Mucosa of descending colon (tissue), 3 donors: ENCODE measurements around the gene FGF19. TPM values are rescaled to one million over a fixed set of nuclear protein-coding genes. Genes with fewer than 3 reads are reported as not detected.
A peak's percentile ranks its signal among the peaks of the same experiment; 100 is the strongest.

ENCODE experiments used
- ATAC-seq: fragments of 200-7000 bp; cut with Tn5 transposase; one replicate; pipeline ENCODE4 v1.9.1; 2020; ENCODE audit warnings: mild to moderate bottlenecking, moderate library complexity
- DNase-seq, 3 donors: peaks; one replicate each; pipeline ENCODE4 v3.0.0-alpha.2; 2020
- H3K36me3 ChIP-seq: fragments of 200-600 bp; one replicate; pipeline ENCODE4 v1.8.0; 2021; ENCODE audit warnings: low read depth, mild to moderate bottlenecking
- H3K4me1 ChIP-seq: fragments of 200-600 bp; one replicate; pipeline ENCODE4 v1.8.0; 2021; ENCODE audit warnings: low read depth, mild to moderate bottlenecking
- H3K4me3 ChIP-seq: fragments of 200-600 bp; one replicate; pipeline ENCODE4 v1.8.0; 2021; ENCODE audit warnings: mild to moderate bottlenecking
- H3K9me3 ChIP-seq: fragments of 200-600 bp; one replicate; pipeline ENCODE4 v1.8.0; 2021; ENCODE audit warnings: mild to moderate bottlenecking
- intact Hi-C, 2 donors: fragments of 100-400 bp; cut with DNase I in 1 of 2; cut with micrococcal nuclease in 1 of 2; formaldehyde crosslinking; loops; one replicate each; pipeline versions ENCODE4 v1.11.0 to v1.11.1; 2022; cut with DNase I, micrococcal nuclease
- total RNA-seq, 3 donors: library from RNA; stranded (reverse); fragmentation: NEBNext Ultra II Directional in 2 of 3; extraction: Animal tissue kit (Norgen Biotek cat#: 25700) in 2 of 3; gene quantifications; one replicate each; pipeline versions ENCODE4 v1.2.1 to v1.2.4, GENCODE V29; 2021 to 2023
- TF ChIP-seq, protein P1 (sequence below): fragments of 200-600 bp; IDR thresholded peaks from one replicate; pipeline ENCODE4 v1.8.0; 2022; ENCODE audit warnings: antibody characterized with exemption, mild to moderate bottlenecking
- donor health status: DM: no; HTN: no; CAD: no; lungs with moderate emphysema.
- donor health status: DM: no; HTN: no; CAD: no.
- donor health status: DM: no; HTN: yes; CAD: no.

FGF19 gene
- total RNA-seq, 3 donors from 2014 or later = not detected

DNA sequence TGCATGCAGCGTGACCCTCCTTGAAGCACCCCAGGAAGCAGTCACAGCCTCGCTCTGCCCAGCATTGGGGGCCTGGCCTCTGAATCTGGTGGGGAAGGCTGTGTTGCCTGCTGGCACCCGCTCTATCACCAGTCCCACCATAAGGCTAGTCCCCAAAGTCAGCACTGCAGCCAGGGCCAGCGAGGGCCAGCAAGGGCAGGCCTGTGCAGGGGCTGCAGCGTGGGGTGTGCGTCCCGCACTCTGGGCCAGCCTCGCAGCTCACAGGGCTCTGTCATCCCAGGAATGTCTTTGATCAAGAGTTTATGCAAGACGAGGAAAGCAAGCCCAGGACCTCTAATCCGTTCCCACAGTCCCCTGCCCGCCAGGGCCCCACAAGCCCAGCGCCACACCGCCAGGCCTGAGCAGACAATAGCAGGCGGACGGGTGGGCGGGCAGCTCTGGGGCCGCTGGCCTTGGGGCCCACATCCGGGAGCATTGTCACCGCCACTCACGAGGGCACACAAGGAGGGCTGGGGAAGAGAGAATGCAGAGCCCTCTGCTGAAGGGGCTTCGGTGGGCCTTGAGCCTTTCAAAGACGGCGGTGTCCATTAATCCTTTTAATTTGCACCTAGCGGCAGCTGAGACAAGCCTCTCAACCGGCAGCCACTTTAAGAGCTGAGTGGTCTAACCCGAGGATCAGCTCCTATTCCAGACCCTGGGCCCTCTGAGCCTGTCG is 45.8 kb downstream of the FGF19 start:
- Histone ChIP-seq H3K4me1 (no peaks in the 10 kb centered on the region), H3K4me3 (no peak overlapping the region), H3K9me3 (no peaks in the 10 kb centered on the region), H3K36me3 (no peaks in the 10 kb centered on the region)
- DNase-seq (peak in 2 of 3 donors; percentile 18 to 35), ATAC-seq (no peak)
- TF ChIP-seq, protein P1, sequence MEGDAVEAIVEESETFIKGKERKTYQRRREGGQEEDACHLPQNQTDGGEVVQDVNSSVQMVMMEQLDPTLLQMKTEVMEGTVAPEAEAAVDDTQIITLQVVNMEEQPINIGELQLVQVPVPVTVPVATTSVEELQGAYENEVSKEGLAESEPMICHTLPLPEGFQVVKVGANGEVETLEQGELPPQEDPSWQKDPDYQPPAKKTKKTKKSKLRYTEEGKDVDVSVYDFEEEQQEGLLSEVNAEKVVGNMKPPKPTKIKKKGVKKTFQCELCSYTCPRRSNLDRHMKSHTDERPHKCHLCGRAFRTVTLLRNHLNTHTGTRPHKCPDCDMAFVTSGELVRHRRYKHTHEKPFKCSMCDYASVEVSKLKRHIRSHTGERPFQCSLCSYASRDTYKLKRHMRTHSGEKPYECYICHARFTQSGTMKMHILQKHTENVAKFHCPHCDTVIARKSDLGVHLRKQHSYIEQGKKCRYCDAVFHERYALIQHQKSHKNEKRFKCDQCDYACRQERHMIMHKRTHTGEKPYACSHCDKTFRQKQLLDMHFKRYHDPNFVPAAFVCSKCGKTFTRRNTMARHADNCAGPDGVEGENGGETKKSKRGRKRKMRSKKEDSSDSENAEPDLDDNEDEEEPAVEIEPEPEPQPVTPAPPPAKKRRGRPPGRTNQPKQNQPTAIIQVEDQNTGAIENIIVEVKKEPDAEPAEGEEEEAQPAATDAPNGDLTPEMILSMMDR = no peak
- intact Hi-C loops = no loop called here

DNA sequence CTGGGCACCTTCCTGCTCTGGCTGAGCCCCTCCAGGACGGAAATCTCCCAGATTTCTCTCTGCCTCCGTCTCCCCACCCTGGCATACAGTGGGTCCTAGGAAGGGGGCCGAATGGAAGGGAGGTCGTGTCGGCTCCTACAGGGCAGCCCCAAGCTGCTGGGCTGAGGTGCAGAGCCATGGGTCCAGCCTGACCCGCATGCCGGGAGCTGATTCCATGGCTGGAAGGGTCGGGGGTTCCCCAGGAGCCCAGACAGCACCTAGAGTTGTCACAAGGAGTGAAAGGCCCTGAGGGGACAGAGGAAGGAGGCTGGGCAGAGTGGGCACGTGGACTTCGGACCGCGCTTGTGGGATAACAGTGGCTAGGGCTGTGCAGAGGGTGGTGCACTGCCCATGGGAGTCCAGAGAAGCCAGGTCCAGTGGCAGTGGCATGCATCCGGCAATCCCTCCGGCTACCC is 46.3 kb downstream of the FGF19 start:
- TF ChIP-seq, protein P1 = no peak
- intact Hi-C loops = no loop called here
- DNase-seq = peak in 2 of 3 donors; percentile 15 to 29

DNA sequence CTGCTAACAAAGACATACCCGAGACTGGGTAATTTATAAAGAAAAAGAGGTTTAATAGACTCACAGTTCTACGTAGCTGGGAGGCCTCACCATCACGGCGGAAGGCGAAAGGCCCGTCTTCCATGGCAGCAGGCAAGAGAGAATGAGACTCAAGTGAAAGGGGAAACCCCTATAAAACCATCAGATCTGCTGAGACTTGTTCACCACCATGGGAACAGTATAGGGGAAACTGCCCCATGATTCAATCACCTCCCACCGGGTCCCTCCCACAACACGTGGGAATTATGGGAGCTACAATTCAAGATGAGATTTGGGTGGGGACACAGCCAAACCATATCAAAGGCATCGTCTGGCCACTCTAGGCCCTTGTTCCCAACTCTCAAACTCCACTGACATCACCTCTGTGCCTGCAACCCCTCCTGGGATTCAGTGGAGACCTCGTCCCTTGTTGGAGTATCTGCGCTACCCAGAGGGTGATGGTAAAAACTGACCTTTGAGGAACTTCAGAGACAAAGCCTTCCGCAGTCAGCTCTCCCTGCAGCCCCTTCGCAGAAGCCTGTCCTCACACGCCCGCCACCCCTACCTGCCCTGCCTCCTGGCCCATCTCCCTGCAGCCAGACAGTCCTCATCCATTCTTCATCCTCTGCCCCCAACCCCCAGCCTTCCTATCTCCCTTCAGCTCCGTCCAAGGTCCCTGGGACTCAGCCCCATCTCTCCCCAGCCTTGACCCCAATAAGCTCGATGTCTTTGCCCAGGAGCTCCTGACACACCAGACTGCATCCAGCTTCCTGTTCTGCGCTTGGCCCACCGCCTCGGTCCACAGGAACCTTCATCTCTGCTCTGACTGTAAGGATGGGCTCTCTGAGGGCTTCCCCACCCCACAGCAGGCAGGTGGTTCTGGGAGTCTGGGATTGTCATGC is 47.0 kb downstream of the FGF19 start:
- Histone ChIP-seq H3K4me3 (no peak overlapping the region), H3K4me1 (no peaks in the 10 kb centered on the region), H3K9me3 (no peaks in the 10 kb centered on the region), H3K36me3 (no peaks in the 10 kb centered on the region)
- ATAC-seq (no peak), DNase-seq (peak in 2 of 3 donors; percentile 12 to 20)
- intact Hi-C loops = no loop called here
- TF ChIP-seq, protein P1 = no peak

More for the DNA sequence above, 46.3 kb downstream of the FGF19 start:
- no peaks in the 10 kb centered on the region for H3K4me1 ChIP-seq
- ATAC-seq = no peak
- H3K9me3 ChIP-seq = no peaks in the 10 kb centered on the region
- no peaks in the 10 kb centered on the region for H3K36me3 ChIP-seq
- no peak overlapping the region for H3K4me3 ChIP-seq

DNA sequence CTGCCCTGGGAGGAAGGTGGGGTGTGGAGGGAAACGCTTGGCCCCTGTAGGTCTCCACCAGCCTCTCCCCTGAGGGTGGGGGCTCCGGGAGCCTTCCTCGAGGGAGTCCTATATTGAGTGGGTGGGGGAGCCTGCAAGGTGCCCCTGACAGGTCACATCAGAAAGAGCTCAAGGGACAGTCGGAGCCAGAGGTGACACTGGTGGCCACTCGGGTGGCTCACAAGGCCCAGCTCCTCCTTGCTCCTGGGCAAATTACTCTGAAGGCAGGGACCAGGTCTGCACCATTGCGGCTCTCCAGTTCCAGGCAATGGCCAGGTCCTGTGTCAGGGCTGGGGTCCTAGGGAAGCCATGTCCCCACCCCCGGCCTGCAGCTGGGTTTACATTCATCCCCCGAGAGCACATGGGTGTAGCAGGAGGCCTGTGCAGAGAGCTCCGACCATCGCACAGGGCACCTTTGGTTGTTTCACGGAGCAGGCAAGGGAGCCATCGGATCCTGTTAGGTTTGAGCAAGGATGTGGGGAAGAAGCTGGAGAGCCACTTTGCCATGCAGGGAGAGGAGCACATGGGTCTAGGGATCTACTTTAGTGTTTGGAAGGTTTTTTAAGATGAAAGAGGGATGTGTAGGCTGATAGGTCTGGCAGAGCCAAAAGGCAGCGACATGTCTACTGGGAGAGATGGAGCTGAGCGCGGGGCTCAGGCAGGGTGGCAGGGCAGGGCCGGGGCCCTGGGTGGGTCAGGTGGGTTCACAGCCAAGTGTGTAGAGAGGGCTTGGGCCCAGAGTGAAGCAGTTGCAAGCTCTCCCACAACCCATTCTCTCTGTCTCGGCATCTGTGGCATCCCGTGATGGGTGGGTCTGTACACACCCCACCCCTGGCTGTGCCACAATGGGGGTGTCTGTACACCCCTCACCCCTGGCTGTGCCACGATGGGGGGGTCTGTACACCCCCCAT is 48.1 kb downstream of the FGF19 start:
- H3K4me1 ChIP-seq = no peaks in the 10 kb centered on the region
- H3K36me3 ChIP-seq = no peaks in the 10 kb centered on the region
- DNase-seq (peak in 2 of 3 donors; percentile 17 to 34), ATAC-seq (no peak)
- no peak overlapping the region for H3K4me3 ChIP-seq
- no peaks in the 10 kb centered on the region for H3K9me3 ChIP-seq
- intact Hi-C loops = no loop called here
- TF ChIP-seq, protein P1 = no peak
